Mesenchymal stem cell (in vitro differentiated cells and primary cell): ENCODE measurements around the gene KCTD11.
A peak's percentile ranks its signal among the peaks of the same experiment; 100 is the strongest.

Experiments used
- DNase-seq: peaks from one replicate; pipeline ENCODE4 v3.0.0-alpha.2; 2013
- H2AFZ ChIP-seq: one replicate; pipeline ENCODE4 v1.6.1; 2013; ENCODE audit warnings: low read depth, mild to moderate bottlenecking, control low read depth, inconsistent platforms, low read length, moderate library complexity
- H2AK5ac ChIP-seq: 2 replicates; pipeline ENCODE4 v1.6.1; 2013; ENCODE audit warnings: low read length, moderate library complexity, mild to moderate bottlenecking, inconsistent platforms; ENCODE audit not compliant: severe bottlenecking
- H2BK120ac ChIP-seq: one replicate; pipeline ENCODE4 v1.6.1; 2013; ENCODE audit warnings: low read depth, mild to moderate bottlenecking, inconsistent platforms, low read length, moderate library complexity
- H2BK12ac ChIP-seq, 2 experiments: one replicate each; pipeline ENCODE4 v1.6.1; 2013; ENCODE audit warnings: inconsistent platforms in 2 of 2, low read length in 2 of 2, mild to moderate bottlenecking in 2 of 2, moderate library complexity in 2 of 2, control low read depth in 1 of 2
- H2BK15ac ChIP-seq: one replicate; pipeline ENCODE4 v1.6.1; 2013; ENCODE audit warnings: mild to moderate bottlenecking, low read depth, inconsistent platforms; ENCODE audit not compliant: poor library complexity, severe bottlenecking
- H2BK5ac ChIP-seq: 2 replicates; pipeline ENCODE4 v1.6.1; 2013; ENCODE audit warnings: low read depth, mild to moderate bottlenecking, low read length, control low read depth, inconsistent platforms; ENCODE audit not compliant: poor library complexity, severe bottlenecking
- H3K14ac ChIP-seq, 2 experiments: one replicate each; pipeline ENCODE4 v1.6.1; 2013; ENCODE audit warnings: inconsistent platforms in 2 of 2, low read length in 2 of 2, control low read depth in 1 of 2, mild to moderate bottlenecking in 1 of 2, moderate library complexity in 1 of 2
- H3K18ac ChIP-seq, 2 experiments: one replicate each; pipeline ENCODE4 v1.6.1; 2013; ENCODE audit warnings: inconsistent platforms in 2 of 2, low read length in 2 of 2, control low read depth in 1 of 2, low read depth in 1 of 2, mild to moderate bottlenecking in 1 of 2
- H3K23ac ChIP-seq, 2 experiments: one replicate each; pipeline ENCODE4 v1.6.1; 2013; ENCODE audit warnings: inconsistent platforms in 2 of 2, low read length in 2 of 2, mild to moderate bottlenecking in 2 of 2, moderate library complexity in 2 of 2, control low read depth in 1 of 2
- H3K27ac ChIP-seq: 2 replicates; pipeline ENCODE4 v1.5.1; 2013; ENCODE audit warnings: mild to moderate bottlenecking, moderate library complexity, low read length, control low read depth, inconsistent platforms; ENCODE audit not compliant: poor library complexity, severe bottlenecking
- H3K27me3 ChIP-seq, 2 experiments: 2 replicates each; pipeline versions ENCODE4 v1.6.1 to v1.7.0; 2013; ENCODE audit warnings: low read length in 2 of 2, mild to moderate bottlenecking in 2 of 2, moderate library complexity in 2 of 2, control low read depth in 1 of 2, inconsistent platforms in 1 of 2; ENCODE audit not compliant: control insufficient read depth in 1 of 2, insufficient read depth in 1 of 2
- H3K36me3 ChIP-seq, 2 experiments: 2 replicates each; pipeline versions ENCODE4 v1.6.1 to v1.7.0; 2013; ENCODE audit warnings: low read length in 2 of 2, control low read depth in 1 of 2, inconsistent platforms in 1 of 2, low read depth in 1 of 2, mild to moderate bottlenecking in 1 of 2; ENCODE audit not compliant: insufficient read depth in 2 of 2, control insufficient read depth in 1 of 2
- H3K4ac ChIP-seq, 2 experiments: one replicate each; pipeline ENCODE4 v1.6.1; 2013; ENCODE audit warnings: inconsistent platforms in 2 of 2, low read length in 2 of 2, mild to moderate bottlenecking in 2 of 2, moderate library complexity in 2 of 2, control low read depth in 1 of 2, low read depth in 1 of 2
- H3K4me1 ChIP-seq: 2 replicates; pipeline ENCODE4 v1.6.1; 2013; ENCODE audit warnings: low read depth, low read length, control low read depth; ENCODE audit not compliant: control insufficient read depth, insufficient read depth
- H3K4me2 ChIP-seq: 2 replicates; pipeline ENCODE4 v1.6.1; 2013; ENCODE audit warnings: low read length, mild to moderate bottlenecking, inconsistent platforms; ENCODE audit not compliant: poor library complexity, severe bottlenecking
- H3K4me3 ChIP-seq, 2 experiments: 2 replicates each; pipeline versions ENCODE4 v1.5.1 to v1.7.0; 2013; ENCODE audit warnings: low read length in 2 of 2, mild to moderate bottlenecking in 2 of 2, control low read depth in 1 of 2, low read depth in 1 of 2; ENCODE audit not compliant: insufficient read depth in 1 of 2
- H3K79me1 ChIP-seq: replicated peaks from 2 replicates; pipeline ENCODE4 v1.6.1; 2013; ENCODE audit warnings: mild to moderate bottlenecking, control low read depth, low read length, inconsistent platforms; ENCODE audit not compliant: poor library complexity, severe bottlenecking
- H3K9ac ChIP-seq: 2 replicates; pipeline ENCODE4 v1.7.0; 2013; ENCODE audit warnings: mild to moderate bottlenecking, low read length, moderate library complexity
- H3K9me3 ChIP-seq: 2 replicates; pipeline ENCODE4 v1.7.0; 2013; ENCODE audit warnings: mild to moderate bottlenecking, low read length; ENCODE audit not compliant: control insufficient read depth
- H4K8ac ChIP-seq: one replicate; pipeline ENCODE4 v1.6.1; 2013; ENCODE audit warnings: inconsistent platforms, mild to moderate bottlenecking, low read length, moderate library complexity
- H4K91ac ChIP-seq: one replicate; pipeline ENCODE4 v1.6.1; 2013; ENCODE audit warnings: mild to moderate bottlenecking, low read length, inconsistent platforms
- WGBS: methylation state at CpG from one replicate; pipeline ENCODE4 v1.1.7; 2013; ENCODE audit warnings: mixed read lengths; 5-methylcytosine and 5-hydroxymethylcytosine counted together

Gene KCTD11

DNA sequence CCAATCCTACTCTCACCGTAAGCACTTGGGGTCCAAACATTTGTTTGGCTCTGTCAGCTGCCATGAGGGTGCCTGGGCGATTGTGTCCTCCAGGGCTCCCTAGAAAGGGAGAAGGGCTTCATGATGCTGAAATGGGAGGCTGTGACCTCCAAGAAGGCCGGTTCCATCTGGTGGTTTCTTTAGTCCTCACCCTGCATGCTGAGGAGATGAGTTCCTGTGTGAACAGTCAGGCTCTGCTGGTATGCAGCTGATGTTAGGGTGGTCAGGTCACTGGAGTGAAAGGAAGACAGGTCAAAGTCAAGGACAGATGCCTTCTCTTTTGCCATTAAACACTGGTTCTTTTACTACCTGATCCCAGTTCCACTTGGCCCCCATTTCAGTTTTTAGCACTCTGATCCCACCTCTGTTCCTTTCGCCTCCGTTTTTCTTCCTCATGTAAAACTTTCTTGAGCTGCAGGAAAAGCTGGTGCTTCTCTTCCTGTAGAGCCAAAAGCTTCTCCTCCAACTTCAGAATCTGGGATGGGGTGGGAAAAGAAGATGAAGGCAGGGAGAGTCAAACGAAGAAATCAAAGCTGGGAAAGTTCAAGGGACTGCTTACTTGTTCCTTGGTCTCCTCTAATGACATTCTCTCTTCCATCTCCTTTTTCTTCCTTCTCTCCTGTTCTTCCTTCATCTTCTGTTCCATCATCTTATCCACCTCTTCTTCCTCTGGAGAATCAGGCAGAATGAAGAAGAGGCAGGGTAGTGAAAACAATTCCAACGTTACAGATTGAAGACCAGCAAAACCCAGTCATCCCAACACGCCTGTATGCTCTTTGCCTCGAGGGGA, 37.9 kb upstream of the KCTD11 start:
- Histone ChIP-seq H2BK12ac (no peak overlapping the region), H3K4ac (no peak overlapping the region), H3K18ac (no peak overlapping the region), H3K23ac (no peak overlapping the region), H3K36me3 (peaks cover 73 to 78% of the 10 kb centered on the region in 2 experiments), H3K27ac (no peak overlapping the region), H2BK120ac (no peak overlapping the region), H3K79me1 (peaks cover 12% of the 10 kb centered on the region), H3K27me3 (no peaks in the 10 kb centered on the region), H2AK5ac (no peak overlapping the region), H3K9me3 (no peaks in the 10 kb centered on the region), H3K4me1 (peaks cover 20% of the 10 kb centered on the region), H3K4me2 (peak overlapping the region; percentile 31), H3K9ac (peak overlapping the region; percentile 91), H4K8ac (no peak overlapping the region), H2BK5ac (no peak overlapping the region), H4K91ac (no peak overlapping the region), H3K4me3 (peak overlapping the region; percentile 77 to 95), H3K14ac (no peak overlapping the region), H2BK15ac (no peak overlapping the region), H2AFZ (no peak overlapping the region)
- peak; percentile 34 for DNase-seq
- 39% methylated on average over 6 of the region's 9 CpGs for WGBS

DNA sequence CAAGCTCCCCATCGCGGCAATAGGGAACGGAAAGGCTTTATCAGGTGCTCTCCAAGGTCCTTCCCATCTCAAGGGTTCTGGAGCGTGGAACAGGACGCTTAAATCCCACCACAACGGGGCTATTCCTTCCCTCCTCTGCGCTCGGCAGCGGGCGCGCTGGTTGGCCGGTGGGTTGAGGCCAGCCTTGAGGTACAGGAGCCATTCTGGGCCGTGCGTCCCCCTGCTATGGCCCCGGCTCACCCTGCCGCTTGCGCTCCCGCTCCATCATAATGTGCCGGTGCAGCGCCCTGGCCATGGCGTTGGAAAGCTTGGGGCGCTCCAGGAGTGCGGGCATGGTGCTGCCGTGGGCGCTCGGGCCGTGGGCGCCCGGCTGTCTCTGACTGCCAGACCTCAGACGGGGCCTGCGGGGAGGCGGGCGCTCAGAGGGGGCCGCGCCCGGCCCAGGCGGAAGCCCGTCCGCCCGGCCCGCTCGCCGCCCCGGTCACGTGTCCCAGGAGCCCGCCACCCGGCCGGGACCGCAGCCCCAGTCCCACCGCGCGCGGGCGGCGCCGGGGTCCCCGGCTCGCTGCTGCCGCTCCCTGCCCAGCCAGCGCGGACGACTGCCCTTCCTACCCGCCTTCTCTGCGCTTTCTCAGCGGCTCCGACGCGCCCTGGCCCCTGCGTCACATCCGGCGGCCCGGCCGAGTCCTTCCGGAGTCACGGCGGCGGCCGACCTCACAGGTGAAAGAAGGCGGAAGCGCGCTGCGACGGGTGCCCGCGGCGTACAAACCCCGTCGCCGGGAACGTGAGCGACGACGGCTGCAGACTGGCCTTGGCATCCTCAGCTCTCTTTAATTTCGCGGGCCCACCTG, 37.0 kb upstream of the KCTD11 start, which contains the start of gene GPS2:
Gene GPS2 (minus strand): TSS at position 642 of the 851 bp plus-strand sequence. CDS start 308 bp downstream, at position 334.
- Histone ChIP-seq H4K8ac (peak within 1 kb of the TSS; percentile 98), H3K14ac (peak within 1 kb of the TSS in 1 of 2 experiments; percentile 21), H3K4me2 (peak within 1 kb of the TSS; percentile 76), H3K4me1 (peaks cover 15% of the 10 kb centered on the region), H3K23ac (peak within 1 kb of the TSS; percentile 24 to 65), H2BK5ac (peak within 1 kb of the TSS; percentile 63), H3K27me3 (no peaks in the 10 kb centered on the region), H3K9me3 (no peaks in the 10 kb centered on the region), H3K79me1 (peaks cover 12% of the 10 kb centered on the region), H3K9ac (peak within 1 kb of the TSS; percentile 91), H3K4me3 (peak within 1 kb of the TSS; percentile 77 to 95), H2BK15ac (peak within 1 kb of the TSS; percentile 78), H2AK5ac (peak within 1 kb of the TSS; percentile 50), H2AFZ (peak within 1 kb of the TSS; percentile 65), H2BK12ac (no peak within 1 kb of the TSS), H3K18ac (peak within 1 kb of the TSS; percentile 85 to 86), H3K4ac (peak within 1 kb of the TSS; percentile 92 to 97), H3K27ac (peak within 1 kb of the TSS; percentile 62), H2BK120ac (peak within 1 kb of the TSS; percentile 57), H3K36me3 (peaks cover 69 to 73% of the 10 kb centered on the region in 2 experiments), H4K91ac (peak within 1 kb of the TSS; percentile 88)
- under 1% methylated on average over 72 of the region's 95 CpGs for WGBS
- DNase-seq = peak; percentile 80

DNA sequence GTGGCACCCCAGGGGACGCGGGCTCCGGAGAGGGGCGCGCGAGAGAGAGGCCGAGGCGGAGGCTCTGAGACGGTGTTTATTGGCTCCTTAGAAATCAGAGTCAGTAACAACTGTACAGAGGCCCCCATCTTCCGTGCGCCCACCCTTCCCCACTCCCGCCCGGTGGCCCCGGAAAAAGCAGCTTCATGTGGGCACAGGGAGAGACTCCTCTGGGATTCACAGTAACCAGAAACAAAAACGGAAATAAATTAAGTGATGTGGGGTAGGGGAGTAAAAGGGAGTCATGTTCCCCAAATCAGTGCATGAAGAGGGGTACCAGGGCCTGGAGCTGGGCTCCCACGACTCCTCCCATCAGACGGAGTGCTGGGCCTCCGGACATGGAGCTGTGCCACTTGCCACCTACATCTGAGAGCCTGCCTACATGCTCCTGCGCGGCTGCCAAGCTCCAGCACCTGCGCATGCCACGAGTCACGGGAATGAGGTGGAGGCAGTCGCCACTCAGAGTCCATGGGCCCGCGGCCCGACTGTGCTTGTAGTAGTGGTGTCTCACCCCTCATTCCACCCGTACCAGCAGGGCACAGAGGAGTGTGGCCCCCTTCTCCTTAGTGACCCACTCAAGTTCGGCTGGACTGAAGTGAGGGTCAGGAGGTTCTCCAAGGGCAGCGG, 36.3 kb upstream of the KCTD11 start:
- H2BK120ac ChIP-seq = peak overlapping the region; percentile 57
- WGBS = 66% methylated on average over 30 of the region's 30 CpGs

More for the DNA sequence above, 36.3 kb upstream of the KCTD11 start:
- H4K8ac ChIP-seq = peak overlapping the region; percentile 98
- H3K14ac ChIP-seq = peak overlapping the region in 1 of 2 experiments; percentile 21
- H3K4me1 ChIP-seq = peaks cover 15% of the 10 kb centered on the region
- no peak for DNase-seq
- peak overlapping the region; percentile 50 for H2AK5ac ChIP-seq
- peak overlapping the region; percentile 77 to 95 for H3K4me3 ChIP-seq
- H3K36me3 ChIP-seq = peaks cover 73 to 74% of the 10 kb centered on the region in 2 experiments
- peak overlapping the region; percentile 91 for H3K9ac ChIP-seq
- no peaks in the 10 kb centered on the region for H3K9me3 ChIP-seq
- peak overlapping the region; percentile 92 to 97 for H3K4ac ChIP-seq
- no peak overlapping the region for H2BK12ac ChIP-seq
- peak overlapping the region in 1 of 2 experiments; percentile 65 for H3K23ac ChIP-seq
- H2BK5ac ChIP-seq = peak overlapping the region; percentile 63
- H4K91ac ChIP-seq = peak overlapping the region; percentile 88
- peak overlapping the region; percentile 85 to 86 for H3K18ac ChIP-seq
- peak overlapping the region; percentile 78 for H2BK15ac ChIP-seq
- peak overlapping the region; percentile 65 for H2AFZ ChIP-seq
- H3K4me2 ChIP-seq = peak overlapping the region; percentile 76
- peaks cover 12% of the 10 kb centered on the region for H3K79me1 ChIP-seq
- peak overlapping the region; percentile 62 for H3K27ac ChIP-seq
- H3K27me3 ChIP-seq = no peaks in the 10 kb centered on the region
